HG03342 (cell line): Measurements from ENCODE around the gene IGSF3.
"Not testable (repeated sequence)": the region's sequence is repeated elsewhere in the genome, so short reads cannot be mapped to it uniquely, and the experiment has no call there.

Experiments
- ATAC-seq: cut with Tn5 transposase; IDR thresholded peaks from one replicate; pipeline ENCODE4 v1.9.1; 2021; ENCODE audit warnings: mild to moderate bottlenecking, moderate library complexity; ENCODE audit not compliant: unreplicated experiment

Gene IGSF3

DNA sequence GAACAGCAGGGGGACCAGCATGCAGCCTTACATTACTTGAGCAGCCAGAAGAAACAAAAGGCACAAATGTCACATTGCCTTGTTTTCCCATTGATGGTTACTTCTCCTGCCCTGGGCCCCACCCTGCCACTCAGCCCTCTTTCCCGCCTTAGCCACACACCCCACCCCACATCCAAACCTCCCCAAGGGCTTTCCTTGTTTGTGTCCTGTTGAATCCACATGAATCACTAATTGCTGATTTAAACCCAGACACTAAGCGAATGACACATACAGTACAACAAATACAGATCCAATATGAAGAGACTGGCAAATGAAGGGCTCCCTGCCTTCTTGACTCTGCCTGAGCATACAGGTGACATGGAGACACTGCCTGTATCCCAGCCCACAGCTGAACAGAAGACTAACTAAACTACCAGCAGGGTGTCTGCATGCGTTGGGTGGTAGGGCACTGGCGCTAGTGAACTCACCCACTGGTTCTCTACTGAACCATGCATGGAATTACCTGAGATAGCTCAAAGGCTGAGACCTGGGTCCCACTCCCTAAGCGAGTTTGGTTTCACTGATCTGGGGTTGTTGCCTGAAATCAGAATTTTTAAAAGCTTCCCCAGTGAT lies 3.1 kb downstream of the IGSF3 start:
- ATAC-seq = no peak

DNA sequence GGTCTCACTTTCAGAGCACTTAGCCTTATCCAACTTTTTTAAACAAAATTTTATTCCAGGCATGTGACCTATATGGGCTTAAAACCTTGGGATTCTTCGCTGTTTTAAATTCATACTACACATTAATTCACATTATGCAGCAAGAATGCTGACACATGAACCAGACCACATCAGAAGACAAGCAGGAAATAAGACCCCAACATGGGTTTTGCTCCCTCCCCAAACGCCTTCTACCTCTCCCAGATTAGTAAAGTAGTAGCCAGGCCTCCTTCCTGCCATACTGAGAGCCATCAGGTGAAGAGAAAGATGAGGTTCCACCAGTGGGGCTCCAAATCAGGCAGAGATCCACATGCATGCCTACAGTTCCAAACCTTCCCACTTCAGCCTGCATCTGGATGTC lies 3.7 kb downstream of the IGSF3 start:
- no peak for ATAC-seq

DNA sequence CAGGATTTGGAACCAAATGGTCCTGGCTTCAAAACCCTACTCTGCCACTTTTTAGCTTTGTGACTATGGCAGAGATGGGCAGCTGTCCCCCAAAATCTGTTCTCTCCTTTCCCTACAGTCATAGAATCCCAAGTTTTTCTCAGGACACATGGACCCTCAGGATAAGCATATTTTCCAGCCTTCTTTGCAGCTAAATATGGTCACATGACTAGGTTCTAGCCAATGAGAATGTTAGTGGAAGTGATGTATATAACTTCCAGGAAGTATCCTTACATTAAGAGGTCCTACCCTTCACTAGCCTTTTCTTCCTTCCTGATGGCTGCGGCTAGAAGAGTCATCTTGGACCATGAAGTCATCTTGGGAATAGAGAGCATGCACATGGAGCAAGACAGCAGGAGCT lies 5.9 kb downstream of the IGSF3 start:
- no peak for ATAC-seq

DNA sequence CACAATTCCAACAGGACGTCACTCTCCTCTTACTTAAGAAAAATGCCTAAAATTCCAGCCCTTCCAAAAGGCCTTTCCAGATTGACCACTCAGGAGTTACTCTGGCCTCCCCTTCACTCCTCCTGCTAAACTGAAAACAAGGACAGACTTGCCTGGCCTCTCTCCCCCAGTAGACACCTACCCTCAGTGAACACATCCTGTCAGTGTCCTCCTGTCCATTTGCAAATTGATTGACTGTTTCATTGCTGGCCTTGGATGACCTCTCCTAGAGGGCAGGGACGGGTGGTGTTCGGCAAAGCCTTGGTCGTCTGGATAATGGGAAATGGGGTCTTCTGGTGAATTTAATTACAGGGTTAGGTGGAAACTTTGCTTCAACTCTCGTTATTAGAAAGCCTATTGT lies 8.9 kb downstream of the IGSF3 start:
- ATAC-seq = not testable (repeated sequence)

DNA sequence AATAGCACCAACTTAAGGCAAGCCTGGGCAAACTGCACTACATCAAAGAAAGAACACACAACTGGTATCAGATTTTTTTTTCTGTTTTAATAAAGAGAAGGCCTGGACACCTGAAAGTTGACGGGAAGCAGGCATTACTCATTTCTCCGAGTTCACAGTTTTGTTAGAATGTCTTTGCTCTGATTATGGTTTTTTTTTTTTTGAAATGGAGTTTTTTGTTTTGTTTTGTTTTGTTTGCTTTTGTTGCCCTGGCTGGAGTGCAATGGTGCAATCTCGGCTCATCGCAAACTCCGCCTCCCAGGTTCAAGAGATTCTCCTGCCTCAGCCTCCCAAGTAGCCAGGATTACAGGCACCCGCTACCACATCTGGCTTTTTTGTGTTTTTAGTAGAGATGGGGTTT lies 9.7 kb downstream of the IGSF3 start:
- not testable (repeated sequence) for ATAC-seq

DNA sequence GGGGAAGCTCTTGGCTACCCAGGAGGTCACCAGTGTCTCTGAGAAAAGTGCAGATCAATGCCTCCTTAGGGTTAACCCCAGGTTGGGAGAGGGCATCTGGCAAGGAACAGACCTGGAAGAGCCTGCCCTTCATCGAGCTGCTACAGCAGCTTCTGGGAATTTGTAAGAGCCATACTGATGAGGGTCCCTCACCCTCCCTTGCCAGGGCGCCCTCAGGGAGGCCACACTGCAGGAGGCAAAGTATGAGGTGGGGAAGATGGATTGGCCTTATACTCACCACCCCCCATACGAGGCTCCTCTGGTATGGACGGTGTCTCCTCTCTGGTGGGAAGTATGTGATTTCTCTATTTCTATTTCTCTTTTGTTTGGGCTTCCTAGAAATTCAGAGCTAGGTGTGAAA lies 13.2 kb downstream of the IGSF3 start:
- no peak for ATAC-seq

DNA sequence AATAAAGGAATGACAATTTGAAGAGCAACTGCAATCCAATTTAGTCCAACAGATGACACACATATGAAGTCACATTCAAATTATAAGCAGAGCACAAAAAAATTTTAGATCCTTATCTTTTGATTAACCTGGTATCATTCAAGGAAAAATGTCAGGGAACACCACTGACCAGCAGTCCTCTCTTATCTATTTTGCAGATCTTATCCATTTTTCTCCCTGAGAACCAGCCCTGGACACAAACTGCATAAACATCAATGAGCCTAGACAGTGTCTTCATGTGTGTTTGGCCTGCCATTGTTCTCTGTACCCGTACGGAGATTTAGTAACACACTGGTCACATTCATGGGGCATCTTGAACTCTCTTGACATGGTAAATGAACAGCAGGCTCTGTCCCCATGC lies 14.9 kb downstream of the IGSF3 start:
- ATAC-seq = not testable (repeated sequence)

DNA sequence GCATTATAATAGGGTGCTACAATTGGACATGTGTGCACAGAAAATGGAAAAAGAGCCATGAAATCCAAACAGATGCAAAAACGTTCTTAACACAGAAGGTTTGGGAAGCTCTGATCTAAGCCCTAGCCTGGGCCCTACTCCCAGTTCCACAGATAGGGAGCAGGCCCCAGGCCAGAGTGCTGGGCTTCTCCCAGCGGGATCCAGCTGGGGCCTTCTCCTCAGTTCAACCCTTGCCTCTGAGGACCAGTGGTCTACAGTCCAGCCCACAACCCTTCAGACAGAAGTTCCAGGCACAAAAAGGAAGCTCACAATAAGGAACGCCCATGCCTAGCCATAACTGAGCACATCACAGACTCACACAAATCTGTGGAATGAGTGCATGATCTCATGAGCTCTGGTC lies 16.8 kb downstream of the IGSF3 start:
- ATAC-seq = not testable (repeated sequence)

DNA sequence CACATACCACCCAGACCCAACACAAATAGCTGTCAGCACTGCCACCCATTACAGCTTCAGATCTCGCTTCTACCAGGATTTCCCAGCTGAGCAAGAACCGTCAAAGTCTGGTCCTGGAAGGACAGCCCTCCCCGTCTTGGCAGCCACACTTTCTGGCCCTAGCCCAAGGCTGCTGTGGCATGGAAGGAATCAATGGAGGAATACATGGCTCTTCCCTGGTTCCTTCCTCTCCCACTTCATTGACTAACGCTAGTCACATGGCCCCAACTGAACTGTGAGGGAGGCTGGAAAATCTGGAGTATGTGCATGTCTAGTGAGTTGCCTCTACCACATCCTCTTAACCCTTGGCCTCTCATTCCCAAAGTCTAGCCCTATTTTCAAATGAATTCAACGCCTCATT lies 18.5 kb downstream of the IGSF3 start:
- ATAC-seq = not testable (repeated sequence)

DNA sequence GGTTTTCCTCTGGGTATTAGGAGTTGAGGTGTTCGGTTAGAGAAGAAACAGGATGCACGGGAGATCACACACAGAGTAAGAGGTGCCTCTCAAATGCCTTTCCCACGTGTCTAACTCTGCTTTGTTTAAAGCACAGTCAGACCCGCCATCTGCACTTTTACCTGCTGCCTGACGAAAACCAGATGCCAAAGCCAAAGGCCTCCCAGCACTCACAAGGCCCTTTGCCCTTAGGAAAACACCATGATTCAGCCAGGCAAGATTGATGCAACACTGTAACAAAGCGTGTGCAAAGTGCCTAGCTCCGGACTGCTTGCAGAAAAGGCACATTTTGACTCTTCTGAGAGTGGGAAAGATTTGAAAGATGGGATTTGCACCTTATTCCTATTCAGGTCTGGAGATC lies 19.2 kb downstream of the IGSF3 start:
- ATAC-seq = not testable (repeated sequence)

DNA sequence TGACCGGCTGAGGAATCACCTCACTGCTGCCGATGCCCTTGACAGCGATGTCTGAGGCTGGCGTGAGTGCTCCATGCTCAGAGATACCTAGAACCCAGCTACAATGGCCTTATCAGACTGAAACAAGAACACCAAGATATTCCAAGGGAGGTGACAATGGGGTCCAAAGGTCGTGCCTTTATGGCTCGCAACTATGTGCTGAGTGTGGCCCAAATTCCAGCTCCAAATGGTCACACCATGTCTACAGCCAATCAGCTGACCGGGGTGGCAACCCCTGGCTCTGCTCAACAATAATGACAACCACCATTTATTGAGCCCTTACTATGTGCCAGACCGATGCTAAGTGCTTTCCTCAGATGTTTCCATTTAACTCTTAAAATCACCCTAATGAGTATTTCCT lies 20.3 kb downstream of the IGSF3 start:
- not testable (repeated sequence) for ATAC-seq

DNA sequence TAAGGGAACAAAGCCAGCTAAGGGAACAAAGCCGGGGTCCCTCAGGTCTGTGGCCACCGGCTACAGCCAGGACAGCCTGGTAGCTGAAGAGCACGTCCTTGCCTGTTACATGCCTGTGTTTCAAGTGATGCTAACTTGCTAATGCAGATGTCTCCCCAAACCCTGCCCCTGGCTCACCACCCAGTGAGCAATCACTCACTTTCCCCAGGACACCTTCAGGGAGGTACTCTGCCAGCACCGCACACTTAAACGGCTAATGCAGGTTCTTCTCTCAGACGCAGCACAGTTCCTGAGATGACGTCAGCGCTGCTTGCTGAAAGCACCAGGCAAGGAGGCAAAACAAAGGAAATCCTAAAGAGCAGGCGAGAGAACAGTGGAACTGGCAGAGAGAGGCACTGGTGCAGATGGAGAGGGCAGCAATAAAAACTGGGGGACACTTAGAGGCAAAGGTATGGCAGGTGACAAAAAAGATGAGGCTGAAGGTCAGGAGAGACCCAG lies 20.8 kb downstream of the IGSF3 start:
- ATAC-seq = not testable (repeated sequence)

DNA sequence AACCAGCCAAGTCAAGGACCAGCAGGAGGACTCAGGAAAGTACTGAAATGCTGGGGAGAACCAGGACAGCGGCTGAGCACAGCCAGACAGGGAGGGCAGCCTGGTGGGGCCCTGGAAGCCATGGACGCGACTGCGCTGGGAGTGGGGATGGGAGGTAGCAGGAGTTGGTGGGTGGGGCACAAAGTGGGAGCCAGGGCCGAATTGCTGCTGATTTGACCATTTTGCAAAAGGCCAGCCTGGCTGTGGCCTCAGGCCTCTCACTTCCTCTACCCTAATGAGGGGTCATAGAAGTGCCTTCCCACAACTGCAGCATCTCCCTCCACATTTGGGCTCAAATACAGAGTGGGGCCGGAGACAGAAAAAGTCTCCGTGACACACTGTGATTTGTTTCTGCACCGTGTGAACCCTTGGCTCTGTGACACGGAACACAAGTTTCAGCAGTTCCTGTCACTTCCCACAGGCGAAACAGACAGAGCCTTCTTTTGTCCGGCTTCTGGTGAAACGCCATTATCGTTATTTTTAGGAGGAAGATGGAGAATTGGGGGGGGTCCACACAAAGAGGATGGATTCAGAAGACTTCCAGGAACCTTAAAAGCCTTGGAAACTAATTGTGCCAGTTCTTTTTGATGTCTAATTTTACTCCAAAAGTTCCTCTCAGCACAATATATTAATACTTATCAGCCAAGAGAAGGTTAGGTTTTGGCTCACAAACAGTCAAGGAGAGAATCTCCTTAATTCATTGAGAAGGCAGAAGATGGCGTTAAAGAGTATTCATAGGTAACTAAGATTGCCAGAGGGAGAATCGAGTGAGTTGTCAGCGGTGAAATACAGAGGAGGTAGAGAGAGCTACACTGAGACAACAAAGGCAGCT lies 21.5 kb downstream of the IGSF3 start:
- not testable (repeated sequence) for ATAC-seq

DNA sequence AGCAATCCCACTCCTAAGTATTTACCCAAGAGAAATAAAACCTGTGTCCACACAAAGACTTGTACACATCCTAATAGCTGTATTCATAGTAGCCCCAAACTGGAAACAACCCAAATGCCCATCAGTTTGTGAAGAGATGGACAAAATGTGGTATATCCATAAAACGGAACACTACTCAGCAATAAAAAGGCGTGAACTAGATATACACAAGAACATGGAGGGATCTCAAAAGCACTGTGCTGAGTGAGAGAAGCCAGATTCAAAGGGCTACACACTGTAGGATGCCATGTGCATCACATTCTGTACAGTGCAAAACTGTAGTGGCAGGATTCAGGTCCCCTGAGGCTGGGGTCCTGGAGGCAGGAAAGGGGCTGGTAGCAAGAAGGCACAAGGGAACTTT lies 22.5 kb downstream of the IGSF3 start:
- ATAC-seq = not testable (repeated sequence)

DNA sequence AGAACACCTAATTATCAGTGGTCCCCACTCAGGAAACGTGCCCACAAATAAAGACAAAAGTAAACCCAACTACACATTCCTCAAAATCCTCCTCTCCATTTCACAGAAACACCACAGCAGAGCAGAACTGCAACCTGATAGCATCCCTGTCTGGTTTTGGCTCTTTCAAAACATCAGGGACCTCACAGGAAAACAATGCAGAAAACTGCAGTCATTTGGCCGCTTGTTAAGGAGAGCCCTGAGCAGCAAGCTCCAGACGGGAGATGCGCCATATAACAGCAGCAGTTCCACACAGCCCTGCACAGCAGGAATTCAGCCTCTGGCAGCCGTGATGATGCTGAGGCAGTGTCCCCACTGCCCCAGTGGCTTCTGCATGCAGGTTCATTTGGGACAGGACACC lies 23.4 kb downstream of the IGSF3 start:
- not testable (repeated sequence) for ATAC-seq

DNA sequence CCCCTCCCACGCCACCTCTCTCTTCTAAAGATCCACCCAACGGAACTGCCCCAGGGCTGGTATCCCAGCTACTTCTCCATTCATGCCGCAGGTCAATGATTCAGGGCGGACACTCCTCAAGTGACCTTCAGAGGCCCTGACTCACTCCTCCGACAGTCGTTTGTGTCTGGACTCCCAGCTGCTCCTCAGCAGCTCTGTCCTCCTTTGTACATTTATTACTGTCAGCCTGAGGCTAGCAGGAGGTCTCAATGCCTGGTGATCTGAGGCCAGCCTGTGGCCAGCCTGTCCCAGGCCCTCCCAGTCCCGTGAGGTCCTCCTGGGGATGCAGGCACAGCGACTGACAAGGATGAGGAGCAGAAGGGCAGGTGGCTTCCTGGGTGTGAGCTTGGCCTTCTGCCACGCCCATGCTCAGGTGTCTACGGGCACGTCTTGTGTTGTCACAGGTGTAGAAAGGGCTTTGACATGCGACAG lies 24.2 kb downstream of the IGSF3 start:
- not testable (repeated sequence) for ATAC-seq

DNA sequence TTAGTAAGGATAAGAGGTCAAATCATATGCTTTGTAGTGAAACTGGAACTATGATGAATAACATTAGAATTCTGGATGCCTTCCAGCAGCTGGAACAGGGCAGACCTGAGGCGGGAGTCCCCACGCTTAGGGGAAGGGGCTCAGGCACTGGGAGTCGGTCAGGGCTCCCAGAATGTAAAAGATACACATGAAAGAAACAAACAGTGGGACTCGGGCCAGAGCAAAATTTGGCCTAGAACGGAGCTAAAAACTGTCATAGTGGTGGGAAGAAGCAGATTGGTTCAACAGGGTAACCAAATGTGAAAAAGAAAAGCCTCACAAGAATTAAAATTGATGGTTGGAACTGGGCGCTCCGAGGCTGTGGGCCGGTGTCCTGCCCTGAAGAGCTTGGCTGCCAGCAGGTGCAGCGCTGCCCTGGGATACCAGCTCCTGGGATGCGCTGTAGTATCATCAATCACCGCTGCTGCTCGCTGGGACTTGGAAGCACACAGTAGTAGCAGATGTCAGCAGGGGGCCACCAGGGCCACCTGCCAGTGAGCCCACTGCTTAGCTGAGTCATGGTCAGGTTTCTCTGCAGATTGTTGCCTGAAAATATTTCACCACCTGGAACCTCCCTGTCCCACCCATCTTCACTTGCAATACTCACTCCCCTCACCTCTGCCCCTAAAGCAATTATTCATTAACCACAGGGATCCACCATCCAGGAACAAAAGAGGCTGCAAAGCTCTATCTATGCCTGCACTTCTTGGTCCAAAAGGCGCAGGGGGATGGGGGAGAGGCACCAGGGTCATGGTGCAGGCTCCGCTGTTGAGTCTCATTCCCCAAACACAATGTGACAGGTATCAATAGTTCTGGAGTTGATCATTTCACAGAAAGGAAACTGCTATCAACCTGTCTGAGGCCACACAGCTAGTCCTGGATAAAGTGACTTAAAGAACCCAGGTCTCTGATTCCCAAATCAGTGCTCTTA lies 24.9 kb downstream of the IGSF3 start:
- ATAC-seq = not testable (repeated sequence)

DNA sequence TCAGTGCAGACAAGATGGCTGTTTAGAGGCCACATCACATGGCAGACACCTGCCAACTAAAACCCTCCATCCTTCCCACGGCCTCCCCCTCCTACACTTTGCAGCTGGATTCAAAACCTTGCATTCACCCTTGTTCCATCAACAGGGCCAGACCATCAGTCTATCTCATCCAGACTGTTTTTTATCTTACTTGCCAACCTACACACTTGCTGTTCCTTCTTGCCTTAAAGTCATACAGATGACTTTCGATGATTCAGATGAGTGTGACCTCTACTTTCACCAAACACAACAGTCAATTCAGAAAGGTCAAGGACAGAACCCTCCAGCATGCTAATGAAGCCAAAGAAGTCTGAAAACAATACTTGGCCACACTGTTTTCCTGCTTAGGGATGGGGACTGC lies 29.9 kb downstream of the IGSF3 start:
- not testable (repeated sequence) for ATAC-seq

DNA sequence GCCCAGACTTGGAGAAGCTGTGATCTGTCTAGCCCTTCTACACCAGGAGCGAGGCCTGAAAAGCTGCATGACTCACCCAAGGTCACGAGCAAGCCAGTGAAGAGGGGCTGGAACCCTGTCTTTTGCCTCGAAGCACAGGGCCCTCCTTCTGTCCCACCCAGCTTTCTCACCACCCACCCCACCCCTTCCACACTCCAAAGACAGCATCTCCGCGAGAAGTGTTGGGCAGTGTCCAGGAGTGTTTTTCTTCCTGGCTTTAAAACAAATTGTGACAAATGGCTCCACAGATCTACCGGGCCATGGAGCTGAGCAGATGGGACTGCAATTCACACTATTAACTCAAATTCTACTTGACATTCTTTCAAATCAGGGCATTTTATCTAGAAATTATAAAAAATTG lies 30.9 kb downstream of the IGSF3 start:
- ATAC-seq = not testable (repeated sequence)

DNA sequence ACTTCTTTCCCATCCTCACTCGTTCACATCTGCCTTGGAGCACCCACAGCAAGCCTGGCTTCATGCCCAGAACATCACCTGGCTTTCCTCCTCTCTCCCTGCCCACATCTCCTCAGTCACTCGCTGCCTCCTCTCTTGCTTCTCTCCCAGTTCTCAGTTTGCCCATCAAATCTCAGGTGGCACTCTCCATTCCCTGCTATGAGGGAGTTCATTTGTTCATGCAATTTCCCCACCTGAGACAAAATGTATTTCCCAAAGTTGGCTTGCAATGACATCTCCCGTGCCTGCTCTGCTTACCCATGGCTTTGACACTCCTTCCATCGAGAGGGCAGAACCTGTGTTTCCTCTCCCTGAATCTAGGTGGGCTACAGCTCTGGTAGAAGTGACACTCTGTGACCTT lies 33.1 kb downstream of the IGSF3 start:
- ATAC-seq = not testable (repeated sequence)
